HL-60 (cell line): ENCODE results near the gene STX4.

ENCODE experiments used
- DNase-seq, 2 experiments: peaks; one replicate each; pipeline ENCODE4 v3.0.0-alpha.2; 2010 to 2020; ENCODE audit warnings: low read depth in 1 of 2, low spot score in 1 of 2
- H3K27ac ChIP-seq: fragments of 250-450 bp; sonication (Bioruptor Pico); replicated peaks from 2 replicates; pipeline ENCODE4 v1.5.1; 2020; ENCODE audit warnings: mild to moderate bottlenecking, moderate library complexity
- H3K27me3 ChIP-seq: fragments of 250-450 bp; sonication (Bioruptor Pico); 2 replicates; pipeline ENCODE4 v1.5.1; 2021; ENCODE audit warnings: mild to moderate bottlenecking, moderate library complexity; ENCODE audit not compliant: insufficient read depth, poor library complexity, severe bottlenecking
- H3K4me3 ChIP-seq: replicated peaks from 2 replicates; pipeline ENCODE4 v1.5.1; 2011; ENCODE audit warnings: mild to moderate bottlenecking, control low read depth, low read length; ENCODE audit not compliant: insufficient read depth
- GABPA ChIP-seq: IDR thresholded peaks from 2 replicates; pipeline ENCODE4 v1.6.1; 2012; ENCODE audit warnings: low read depth
- POLR2AphosphoS5 ChIP-seq: IDR thresholded peaks from 2 replicates; pipeline ENCODE4 v1.6.1; 2012; ENCODE audit warnings: low read depth
- SPI1 ChIP-seq: IDR thresholded peaks from 2 replicates; pipeline ENCODE4 v1.6.1; 2012; ENCODE audit warnings: low read depth, mild to moderate bottlenecking, borderline replicate concordance
- TF ChIP-seq, protein P1 (sequence below): IDR thresholded peaks from one replicate; pipeline ENCODE4 v1.5.1; 2011; ENCODE audit warnings: low read length, control low read depth, inconsistent platforms; ENCODE audit not compliant: insufficient read depth
- TF ChIP-seq, protein P2 (sequence below): IDR thresholded peaks from 2 replicates; pipeline ENCODE4 v1.6.1; 2012; ENCODE audit warnings: low read depth; ENCODE audit not compliant: insufficient replicate concordance

Gene STX4

DNA sequence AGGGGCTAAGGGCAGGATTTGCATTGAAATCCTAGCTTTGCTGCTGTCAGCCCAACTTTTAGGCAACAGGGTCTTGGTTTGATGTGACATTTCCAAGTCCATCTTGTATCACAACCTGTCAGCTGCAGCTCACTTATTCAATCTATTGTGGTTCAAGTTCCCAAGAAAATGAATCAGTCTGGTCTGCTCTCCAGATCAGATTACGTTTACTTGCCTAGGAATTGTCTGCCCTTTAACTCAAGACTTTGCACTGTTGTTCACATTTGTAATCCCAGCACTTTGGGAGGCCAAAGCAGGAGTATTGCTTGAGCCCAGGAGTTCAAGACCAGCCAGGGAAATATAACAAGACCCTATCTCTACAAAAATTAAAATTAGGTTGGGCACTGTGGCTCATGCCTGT, 10.0 kb downstream of the STX4 start:
- no peaks in the 10 kb centered on the region for H3K27me3 ChIP-seq
- H3K27ac ChIP-seq = no peak overlapping the region
- no peak overlapping the region for H3K4me3 ChIP-seq
- TF ChIP-seq POLR2AphosphoS5 = no peak
- no peak for TF ChIP-seq GABPA
- TF ChIP-seq, protein P1, sequence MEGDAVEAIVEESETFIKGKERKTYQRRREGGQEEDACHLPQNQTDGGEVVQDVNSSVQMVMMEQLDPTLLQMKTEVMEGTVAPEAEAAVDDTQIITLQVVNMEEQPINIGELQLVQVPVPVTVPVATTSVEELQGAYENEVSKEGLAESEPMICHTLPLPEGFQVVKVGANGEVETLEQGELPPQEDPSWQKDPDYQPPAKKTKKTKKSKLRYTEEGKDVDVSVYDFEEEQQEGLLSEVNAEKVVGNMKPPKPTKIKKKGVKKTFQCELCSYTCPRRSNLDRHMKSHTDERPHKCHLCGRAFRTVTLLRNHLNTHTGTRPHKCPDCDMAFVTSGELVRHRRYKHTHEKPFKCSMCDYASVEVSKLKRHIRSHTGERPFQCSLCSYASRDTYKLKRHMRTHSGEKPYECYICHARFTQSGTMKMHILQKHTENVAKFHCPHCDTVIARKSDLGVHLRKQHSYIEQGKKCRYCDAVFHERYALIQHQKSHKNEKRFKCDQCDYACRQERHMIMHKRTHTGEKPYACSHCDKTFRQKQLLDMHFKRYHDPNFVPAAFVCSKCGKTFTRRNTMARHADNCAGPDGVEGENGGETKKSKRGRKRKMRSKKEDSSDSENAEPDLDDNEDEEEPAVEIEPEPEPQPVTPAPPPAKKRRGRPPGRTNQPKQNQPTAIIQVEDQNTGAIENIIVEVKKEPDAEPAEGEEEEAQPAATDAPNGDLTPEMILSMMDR = no peak
- TF ChIP-seq, protein P2, sequence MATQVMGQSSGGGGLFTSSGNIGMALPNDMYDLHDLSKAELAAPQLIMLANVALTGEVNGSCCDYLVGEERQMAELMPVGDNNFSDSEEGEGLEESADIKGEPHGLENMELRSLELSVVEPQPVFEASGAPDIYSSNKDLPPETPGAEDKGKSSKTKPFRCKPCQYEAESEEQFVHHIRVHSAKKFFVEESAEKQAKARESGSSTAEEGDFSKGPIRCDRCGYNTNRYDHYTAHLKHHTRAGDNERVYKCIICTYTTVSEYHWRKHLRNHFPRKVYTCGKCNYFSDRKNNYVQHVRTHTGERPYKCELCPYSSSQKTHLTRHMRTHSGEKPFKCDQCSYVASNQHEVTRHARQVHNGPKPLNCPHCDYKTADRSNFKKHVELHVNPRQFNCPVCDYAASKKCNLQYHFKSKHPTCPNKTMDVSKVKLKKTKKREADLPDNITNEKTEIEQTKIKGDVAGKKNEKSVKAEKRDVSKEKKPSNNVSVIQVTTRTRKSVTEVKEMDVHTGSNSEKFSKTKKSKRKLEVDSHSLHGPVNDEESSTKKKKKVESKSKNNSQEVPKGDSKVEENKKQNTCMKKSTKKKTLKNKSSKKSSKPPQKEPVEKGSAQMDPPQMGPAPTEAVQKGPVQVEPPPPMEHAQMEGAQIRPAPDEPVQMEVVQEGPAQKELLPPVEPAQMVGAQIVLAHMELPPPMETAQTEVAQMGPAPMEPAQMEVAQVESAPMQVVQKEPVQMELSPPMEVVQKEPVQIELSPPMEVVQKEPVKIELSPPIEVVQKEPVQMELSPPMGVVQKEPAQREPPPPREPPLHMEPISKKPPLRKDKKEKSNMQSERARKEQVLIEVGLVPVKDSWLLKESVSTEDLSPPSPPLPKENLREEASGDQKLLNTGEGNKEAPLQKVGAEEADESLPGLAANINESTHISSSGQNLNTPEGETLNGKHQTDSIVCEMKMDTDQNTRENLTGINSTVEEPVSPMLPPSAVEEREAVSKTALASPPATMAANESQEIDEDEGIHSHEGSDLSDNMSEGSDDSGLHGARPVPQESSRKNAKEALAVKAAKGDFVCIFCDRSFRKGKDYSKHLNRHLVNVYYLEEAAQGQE = no peak
- no peak for TF ChIP-seq SPI1
- DNase-seq = no peak

DNA sequence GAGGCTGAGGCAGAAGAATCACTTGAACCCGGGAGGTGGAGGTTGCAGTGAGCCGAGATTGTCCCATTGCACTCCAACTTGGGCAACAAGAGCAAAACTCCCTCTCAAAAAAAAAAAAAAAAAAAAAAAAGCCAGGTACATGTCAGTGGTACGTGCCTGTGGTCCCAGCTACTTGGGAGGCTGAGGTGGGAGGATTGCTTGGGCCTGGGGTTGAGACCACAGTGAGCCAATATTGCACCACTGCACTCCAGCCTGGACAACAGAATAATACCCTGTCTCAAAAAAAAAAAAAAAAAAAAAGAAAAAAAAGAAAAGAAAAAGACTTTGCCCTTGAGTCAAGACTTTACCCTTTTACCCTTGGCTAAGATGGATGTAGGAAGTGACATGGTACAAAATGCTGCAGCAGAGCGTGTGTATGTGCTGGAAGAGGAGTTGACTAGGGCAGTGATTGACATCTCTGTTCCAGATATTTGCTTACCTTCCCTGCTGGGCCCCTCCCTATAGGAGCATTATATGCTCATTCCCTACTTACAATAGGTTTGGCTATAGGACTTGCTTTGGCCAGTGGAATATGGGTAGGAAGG, 10.6 kb downstream of the STX4 start:
- H3K27me3 ChIP-seq = no peaks in the 10 kb centered on the region
- no peak overlapping the region for H3K4me3 ChIP-seq
- no peak overlapping the region for H3K27ac ChIP-seq
- DNase-seq = no peak
- no peak for TF ChIP-seq GABPA
- TF ChIP-seq, protein P2 = no peak
- TF ChIP-seq SPI1 = no peak
- no peak for TF ChIP-seq POLR2AphosphoS5
- TF ChIP-seq, protein P1 = no peak

DNA sequence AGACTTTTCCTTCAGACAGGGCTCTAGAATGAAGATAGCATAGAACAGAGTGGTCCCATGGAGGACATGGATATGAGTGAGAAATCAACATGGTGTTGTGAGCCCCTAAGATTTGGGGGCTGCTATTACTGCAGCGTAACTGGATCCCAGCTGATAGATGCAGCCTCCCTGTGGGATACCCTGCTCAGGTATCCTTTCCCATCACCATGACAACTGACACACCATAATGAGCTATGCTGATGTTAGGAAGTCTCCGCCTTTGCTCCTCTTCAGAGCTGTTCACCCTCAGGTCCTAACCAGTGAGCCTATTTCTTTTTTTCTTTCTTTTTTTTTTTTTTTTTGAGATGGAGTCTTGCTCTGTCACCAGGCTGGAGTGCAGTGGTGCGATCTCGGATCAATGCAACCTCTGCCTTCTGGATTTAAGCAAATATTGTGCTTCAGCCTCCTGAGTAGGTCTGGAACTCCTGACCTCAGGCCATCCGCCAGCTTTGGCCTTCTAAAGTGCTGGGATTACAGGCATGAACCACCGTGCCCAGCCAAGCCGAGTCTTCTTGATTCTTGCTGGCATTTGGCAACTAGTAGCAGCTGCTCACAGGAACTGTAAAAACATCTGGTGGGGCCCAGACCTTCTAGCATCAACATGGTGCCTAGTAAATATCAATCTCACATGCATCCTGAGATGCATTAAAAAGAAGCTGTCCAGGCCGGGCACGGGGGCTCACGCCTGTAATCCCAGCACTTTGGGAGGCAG, 17.1 kb downstream of the STX4 start:
- DNase-seq = no peak
- Histone ChIP-seq H3K27me3 (no peaks in the 10 kb centered on the region), H3K4me3 (no peak overlapping the region), H3K27ac (no peak overlapping the region)
- TF ChIP-seq GABPA (no peak), SPI1 (no peak), POLR2AphosphoS5 (no peak)
- TF ChIP-seq, protein P2 = no peak
- TF ChIP-seq, protein P1 = no peak
